IPS-NIHi7 (cell line): ENCODE results near the gene DUSP9.

Experiments used
- DNase-seq: peaks from one replicate; pipeline ENCODE4 v3.0.0; 2012; ENCODE audit warnings: mixed read lengths; ENCODE audit errors: extremely low spot score

DUSP9 gene

DNA sequence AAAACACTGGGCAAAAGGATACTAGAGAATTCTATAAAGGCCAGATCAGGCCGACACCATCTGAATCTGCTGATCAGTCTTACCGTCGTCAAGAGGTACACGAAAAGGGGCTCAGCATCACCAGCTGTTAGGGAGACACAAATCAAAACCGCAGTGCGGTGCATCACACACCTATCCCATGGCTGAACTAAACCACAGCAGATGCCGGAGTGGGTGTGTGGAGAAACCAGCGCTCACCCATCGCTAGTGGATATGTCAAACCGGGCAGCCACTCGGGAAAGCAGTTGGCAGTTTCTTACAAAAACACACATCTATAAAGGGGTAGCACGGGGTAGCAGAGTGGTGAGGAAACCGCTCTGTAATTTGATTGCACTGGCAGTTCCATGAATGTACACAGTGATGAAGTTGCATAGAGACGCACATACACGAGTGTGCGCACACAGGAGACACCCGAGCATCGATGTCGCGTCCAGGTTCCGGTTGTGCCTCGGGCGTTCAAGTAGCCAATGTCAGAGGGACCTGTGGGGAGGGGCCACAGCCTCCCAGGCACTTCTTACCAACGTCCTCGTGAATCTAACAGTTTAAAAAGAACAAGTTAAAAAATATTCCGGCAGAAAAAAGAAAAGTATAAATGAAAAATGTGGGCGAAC is 24.9 kb upstream of the DUSP9 start:
- no peak for DNase-seq

DNA sequence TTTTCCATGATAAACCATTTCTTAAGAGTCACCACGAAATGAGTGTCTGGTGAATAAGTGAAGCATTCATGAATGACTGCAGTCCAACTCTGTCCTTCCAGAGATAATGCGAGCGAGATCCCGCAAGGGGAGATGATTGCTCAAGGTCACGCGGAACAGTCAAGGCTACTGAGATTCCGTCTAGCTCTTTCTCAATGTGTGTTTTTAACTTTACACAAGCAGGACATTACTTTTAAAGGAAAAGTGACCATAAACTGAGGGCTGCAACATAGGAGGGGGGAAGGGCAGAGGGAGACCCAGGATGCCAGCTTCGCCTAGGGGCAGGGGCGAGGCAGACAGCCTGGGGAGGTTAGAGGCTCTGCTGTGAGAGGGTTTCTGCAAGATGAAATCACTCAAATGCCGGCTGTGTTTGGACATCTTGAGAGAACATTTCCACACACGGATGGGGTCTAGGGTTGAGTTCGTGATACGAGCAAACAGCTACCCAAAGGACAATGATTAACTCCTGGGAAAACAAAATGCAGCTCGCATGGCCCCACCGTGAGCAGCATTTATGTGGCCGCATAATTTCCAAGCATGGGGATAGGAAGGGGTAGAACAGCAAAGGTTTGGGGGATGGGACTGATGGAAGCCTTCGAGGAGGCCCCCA is 24.2 kb upstream of the DUSP9 start:
- no peak for DNase-seq

DNA sequence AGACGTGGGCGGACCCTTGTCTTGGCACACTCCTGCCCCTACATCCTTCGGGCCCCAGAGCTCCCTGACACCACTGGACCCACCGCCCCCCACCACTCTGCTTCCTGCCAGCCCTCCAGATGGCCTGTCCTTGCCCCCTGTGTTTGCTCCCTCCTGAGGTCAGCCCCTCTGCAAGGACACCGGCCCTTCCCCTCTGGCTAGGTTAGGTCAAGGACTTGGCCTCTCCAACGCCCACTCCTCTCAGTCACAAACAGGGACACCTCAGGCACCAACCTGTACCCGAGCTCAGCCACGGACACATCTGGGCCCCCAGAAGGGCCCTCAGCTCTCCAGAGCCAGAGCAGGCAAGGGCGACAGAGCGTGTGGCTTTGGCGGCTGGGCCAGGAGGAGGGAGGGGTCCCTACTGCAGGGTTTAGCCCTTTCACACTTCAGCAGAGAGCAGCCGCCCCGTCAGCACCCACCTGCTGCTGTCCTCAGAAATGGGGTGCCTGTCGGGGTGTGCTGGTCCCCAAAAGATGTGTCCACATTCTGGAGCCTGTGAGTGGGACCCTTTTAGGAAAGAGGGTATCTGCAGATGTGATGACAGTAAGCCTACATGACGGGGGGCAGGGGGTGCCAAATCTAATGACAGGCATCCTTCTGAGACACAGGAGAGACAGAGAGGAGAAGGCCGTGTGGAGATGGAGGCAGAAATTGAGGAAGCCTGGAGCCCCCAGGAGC is 23.5 kb upstream of the DUSP9 start:
- DNase-seq, result no peak

DNA sequence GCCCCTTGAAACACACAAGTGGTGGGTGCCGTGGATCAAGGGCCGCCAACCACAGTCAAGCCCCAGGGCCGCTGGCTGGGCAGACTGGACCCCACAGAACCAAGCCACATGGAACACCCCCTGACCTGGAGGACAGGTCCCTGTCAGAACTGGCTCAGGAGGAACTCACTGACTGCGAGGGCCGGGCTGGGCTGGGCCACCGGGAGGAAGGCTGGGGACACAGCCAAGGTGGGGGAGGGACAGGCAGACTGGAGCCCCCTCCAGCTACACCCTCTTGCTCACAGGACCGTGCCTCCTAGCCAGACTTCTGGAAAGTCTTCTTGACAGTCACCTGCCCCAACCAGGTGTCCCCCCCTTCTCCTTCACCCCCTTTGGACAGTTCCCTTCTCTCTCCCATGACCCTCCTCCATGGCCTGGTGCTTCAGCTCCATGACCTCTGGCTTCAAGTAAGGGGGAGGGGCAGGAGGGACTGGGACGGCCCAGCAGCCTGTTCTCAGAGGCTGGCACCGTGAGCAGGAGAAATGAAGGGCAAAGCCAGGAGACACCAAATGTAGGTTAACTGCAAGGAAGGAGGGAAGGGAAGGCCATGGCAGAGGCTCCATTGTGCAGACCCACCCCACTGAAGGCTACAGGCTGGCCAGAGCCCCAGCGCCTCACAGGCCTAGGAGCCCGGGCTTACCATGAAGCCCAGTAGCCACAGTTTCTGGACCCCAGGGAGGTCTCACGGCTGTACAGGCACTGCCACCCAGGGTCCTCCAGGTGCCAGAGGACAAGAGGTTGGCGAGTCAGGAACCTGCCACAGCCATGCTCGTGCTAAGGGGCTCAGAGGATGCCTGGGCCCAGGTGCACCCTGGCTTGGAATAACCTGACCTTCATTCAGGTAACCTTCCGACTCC is 22.6 kb upstream of the DUSP9 start:
- no peak for DNase-seq

DNA sequence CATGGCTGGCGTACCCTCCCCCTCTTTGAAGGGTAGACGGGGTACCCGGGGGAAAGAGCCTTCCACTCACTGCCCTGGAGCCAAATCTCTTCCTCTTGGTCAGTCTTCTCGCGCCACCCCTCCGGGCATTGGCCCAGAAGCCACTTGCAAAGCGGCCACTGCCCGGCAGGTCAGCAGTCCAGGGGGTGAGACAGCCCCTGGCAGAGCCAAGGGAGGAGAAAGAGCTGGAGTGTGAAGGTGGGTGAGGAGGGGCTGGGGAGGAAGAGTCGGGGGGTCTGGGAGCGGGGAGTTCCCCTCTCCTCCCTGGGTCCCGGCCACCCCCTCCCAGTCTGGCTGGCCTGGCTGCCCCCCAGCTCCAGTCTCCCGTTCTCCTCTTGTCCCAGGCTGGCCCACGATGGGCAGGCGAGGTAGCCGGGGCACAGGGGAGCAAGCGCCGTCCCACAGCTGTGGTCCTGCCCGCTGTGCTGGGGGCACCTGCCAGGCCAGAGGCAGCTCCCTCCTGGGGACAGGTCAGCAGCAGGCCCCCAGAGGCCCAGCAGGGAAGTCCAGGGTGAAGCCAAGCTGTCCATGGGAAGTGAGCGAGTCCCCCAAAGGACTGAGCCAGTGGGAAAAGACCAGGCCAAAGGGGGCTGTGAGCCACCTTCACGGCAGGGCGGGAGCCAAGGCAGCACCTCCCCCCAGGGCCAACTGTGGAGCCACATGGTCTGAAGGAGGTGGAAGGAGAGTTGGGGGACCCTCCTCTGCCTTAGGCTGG is 21.6 kb upstream of the DUSP9 start:
- DNase-seq, result no peak

DNA sequence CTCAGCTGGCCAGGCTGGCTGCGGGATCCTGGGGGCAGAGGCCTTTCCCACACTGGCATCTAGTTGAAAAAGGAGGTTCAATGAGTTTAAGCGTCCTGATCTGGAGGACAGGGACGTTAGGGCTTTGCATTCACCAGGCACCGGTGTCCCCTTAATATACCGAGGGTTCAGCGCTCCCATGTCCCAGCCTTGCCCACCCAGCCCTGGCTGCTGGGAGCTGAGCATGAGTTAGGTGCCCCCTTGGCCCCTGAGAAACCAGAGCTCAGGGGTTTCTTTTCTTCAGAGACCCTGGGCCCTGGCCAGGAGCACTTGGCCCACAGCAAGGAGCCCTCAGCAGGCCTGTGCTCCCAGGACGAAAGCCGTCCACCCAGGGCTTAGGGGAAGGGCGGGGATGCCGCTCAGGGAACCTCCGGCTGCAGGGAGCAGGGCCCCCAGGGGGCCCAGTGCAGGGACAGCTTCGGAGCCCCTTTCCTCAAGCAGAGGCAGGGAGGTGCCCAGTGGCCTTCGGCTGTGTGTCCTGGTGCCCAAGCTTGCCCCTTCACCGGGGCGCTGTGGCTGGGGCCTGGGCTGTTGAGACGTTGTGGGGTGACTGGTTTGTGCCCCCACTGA is 20.9 kb upstream of the DUSP9 start:
- no peak for DNase-seq

DNA sequence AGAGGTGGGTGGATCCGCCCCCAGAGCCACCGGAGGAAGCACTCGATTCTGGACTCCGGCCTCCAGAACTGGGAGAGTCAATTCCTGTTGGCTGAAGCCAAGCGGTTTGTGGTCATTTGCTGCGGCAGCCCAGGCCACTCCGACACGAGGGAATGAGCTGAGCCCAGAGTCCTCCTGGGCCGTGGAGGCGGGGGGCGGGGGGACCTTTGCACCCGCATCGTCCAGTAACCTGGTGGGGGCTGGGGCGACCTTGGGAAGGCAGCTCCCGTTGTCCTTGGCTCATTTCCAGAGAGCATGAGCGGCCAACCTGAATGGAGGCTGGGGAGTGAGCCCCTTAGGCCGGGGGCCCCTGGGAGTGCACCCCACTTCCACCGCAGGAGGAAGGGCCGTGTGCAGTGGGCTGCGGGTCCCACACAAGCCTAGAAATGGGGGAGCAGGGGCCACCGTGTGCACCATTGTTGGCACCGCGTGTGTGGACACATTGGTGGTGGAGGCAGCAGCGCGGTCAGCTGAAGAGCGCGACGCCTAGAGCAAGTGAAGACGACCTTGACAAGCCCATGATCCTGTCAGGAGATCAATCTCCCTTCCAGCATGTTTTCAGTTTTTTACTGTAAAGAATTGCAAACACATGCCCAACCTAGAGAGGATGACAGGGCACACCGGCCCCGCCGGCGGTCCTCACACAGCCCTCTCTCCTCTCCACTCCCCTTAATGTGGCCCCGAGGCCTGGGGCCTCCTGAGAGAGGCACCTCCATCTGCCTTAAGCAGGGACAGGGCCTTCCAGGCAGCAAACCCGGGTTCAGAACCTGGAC is 19.9 kb upstream of the DUSP9 start:
- no peak for DNase-seq

DNA sequence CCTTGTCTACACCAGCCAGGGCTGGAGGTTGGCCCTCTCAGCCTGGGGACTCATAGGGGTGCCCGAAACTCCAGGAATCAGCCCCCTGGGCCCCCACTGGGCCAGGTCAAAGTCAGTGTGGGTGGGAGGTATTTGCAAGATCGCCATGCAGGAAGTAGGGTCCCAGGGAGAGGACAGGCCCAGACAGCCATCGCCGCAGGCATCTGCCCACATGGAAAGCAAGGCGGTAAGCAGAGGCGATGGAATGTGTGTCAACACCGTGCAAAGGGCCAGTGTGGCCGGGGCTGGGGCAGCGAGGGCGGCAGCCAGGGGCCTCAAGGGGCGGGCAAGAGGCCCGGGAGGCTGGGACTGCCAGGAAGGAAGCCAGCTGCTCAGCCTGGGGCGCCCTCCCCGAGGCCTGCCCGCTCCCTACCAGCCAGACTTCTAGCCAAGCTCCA is 19.3 kb upstream of the DUSP9 start:
- no peak for DNase-seq

DNA sequence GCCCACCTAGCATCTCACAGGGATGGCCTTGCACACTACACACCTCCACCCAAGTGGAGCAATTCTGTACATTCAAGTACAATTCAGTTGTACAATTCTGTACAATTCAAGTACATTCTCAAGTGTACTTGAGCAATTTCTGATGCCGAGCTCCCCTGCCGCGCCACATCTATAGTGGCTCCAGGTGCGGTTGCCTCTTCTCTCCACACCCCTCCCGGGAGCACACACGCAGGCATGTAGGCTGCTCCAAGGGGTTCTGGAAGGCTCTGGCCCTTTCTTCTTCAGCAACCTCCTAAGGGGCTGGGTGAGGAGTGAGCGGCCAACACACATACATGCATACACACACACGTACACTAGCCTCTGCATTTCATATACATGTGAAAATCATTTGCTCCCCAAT is 18.9 kb upstream of the DUSP9 start:
- DNase-seq, result no peak

DNA sequence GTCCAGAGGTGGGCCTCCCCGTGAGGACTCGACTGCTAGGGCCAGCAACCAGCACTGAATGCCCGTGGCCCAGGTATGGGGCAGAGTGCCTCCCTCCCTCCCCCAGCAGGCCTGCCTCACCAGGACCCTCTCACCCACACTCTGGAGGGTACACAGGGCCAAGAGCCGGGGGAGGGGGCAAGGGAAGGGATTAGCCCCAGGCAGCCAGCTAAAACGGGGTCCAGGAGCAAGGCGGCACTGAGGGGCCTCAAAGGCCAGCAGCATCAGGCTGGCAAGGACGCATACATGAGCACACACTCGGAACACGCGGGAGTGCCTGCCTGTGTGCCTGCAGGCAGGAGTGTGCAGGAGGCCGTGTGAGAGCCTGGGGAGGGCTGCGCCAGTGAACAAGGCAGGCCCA is 18.3 kb upstream of the DUSP9 start:
- no peak for DNase-seq

DNA sequence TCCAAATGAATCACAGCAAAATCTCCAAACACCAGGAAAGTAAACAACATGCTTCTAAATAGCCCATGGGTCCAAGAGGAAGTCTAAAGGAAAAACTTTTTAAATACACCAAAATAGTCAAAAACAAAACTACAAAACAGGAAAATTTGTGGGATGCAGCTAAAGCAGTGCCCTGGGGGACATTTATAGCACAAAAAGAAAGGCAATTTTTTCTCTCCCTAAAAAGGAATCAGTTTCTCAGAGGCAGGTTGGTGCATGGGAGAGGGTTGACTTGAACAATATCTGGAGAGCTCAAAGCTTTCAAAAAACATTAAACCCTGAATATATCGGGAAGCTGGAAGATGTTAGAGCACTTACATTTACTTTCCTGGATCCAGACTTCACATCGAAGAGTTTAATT is 15.7 kb upstream of the DUSP9 start:
- DNase-seq, result no peak

DNA sequence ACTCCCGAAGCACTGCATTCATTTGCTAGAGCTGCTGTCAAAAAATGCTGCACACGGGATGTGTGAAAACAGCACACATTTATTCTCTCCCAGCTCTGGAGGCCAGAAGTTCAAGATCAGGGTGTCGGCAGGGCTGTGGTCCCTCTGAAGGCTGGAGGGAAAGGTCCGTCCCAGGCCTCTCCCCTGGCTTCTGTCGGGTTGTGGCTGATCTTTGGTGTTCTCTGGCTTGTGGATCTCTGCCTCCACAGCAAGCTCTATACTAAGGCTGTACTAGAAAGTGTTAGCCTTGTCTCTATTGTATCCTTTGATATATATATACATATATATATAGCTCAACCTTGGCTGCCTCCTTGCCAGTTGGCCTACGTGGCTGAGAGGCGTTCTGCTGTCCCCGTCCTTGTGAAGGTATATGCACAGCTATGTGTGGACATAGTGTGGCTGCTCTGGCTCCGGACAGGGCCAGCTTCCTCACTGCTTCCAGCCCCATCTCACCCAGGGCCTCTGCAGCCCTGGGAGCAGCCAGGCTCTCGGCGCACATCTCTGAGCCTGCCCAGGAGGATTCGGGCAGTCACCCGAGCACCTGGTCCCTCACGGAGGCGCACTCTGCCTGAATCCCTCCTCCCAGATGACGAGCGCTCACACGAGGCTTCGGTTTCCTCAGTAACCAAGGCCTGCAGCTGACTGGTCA is 15.0 kb upstream of the DUSP9 start:
- DNase-seq, result no peak

DNA sequence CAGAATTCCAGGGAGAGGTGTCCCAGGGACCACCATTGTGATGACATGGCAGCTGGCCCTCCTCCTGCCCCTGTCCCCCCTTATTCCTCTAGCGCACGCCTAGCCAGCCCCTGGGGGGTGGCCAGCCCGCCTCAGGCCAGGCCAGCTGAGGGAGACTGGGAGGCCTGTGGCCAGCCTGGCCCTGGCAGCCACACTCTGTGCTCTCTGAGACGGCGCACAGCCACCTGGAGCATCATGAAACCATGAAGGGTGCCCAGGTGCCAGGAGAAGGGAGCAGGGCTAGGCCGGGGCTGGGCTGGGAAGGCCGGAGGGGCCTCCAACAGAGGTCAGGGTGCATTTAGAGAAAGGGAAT is 14.4 kb upstream of the DUSP9 start:
- DNase-seq, result no peak

DNA sequence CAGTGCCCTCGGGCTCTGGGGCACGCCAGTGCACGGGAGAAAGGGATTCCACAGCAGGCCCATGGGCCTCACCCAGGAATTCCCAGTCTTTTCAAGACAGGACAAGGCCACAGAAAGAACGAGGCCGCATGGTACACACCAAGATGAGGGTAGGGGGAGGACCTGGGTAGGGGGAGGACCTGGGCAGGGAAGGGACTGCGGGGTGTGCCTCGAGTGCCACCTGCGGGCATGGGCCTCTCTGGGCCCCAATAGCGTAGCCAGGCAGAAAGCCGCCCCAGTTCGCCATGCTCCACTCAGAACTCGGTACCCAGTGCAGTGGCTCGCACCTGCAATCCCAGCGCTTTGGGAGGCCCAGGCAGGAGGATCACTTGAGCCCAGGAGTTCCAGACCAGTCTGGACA is 14.0 kb upstream of the DUSP9 start:
- DNase-seq, result no peak

DNA sequence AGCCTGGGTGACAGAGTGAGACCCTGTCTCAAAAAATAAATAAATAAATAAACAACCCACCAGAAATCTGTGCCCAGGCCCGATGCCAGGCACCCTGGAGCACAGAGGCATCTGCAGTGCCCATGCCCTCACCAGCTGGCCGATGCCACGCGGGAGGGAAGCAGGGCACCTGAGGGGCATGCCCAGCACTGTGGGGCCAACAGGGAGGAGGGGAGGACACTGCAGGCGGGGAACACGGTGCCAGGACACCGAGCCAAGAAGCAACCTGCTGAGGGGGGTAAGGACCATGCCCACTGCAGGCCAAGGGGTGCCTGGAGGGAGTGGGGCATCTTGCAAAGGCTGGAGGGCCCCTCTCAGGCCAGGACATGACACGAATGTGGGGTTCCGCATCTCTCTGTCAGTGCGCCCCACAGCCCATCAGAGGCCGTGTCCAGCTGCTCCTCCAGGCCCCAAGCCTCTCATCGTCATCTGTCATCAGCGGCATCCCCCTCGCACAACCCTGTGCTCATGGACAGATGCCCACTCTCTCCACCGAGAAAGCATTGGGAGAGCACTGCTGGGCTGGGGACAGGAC is 13.3 kb upstream of the DUSP9 start:
- DNase-seq, result no peak

DNA sequence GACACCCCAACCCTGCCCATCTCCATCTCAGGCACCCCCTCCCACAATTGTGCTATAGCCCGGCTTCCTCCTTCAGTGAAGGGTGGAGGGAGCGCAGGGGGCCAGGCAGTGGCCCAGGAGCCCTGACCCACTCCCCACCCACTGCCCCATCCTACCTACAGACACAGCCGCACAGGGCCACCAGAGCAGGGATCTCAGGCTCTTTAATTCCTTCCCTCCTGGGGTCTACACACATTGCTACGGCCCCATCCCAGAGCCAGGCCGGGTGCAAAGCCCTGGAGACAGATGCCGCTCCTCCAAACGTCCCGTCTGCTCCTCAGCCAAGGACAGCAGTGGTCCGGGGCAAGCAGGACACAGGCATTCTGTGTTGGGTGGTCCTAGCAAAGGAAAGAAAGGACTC is 12.8 kb upstream of the DUSP9 start:
- no peak for DNase-seq

DNA sequence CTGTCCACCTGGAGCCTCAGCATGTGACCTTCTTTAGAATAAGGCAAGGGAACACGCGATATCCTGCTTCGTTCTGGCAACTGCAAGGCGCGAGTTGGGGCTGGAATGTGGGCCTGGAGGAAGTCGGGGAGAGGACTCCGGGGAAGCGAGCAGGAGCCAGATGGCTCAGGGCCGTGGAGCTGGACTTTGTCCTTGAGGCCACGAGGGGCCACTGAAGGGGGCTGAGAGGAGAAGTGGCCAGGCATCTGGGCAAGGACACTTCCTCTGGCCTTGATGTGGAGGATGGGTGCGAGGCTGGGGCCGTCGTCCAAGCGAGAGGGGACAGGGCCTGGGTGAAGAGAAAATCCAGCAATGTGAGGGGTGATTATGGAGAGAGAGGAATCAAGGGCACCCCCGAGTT is 12.2 kb upstream of the DUSP9 start:
- no peak for DNase-seq

DNA sequence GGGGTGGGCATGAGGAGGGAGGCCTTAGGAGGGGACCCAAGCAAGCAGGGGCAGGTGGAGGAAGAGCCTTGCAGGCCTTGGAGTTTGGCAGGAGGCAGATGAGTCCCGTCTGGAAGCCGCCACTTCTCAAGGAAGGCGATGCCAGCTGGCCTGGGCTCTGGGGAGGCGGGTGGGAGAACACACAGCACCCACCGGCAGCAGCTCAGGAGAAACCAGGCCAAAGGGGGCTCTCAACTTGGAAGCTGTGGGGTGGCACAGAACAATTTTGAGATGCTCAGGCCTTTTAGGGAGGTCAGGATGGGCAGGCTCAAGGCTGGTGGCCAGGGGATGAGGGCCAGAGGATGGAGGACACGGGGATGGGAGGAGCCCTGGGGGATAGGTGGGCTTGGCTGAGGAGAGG is 11.6 kb upstream of the DUSP9 start:
- no peak for DNase-seq
